Left hindlimb (tissue), 1 donor: ENCODE measurements around the gene CHRNB4.
"Not testable (repeated sequence)": the region's sequence is repeated elsewhere in the genome, so short reads cannot be mapped to it uniquely, and the experiment has no call there.

Experiments used
- DNase-seq: peaks from one replicate; pipeline ENCODE4 v3.0.0-alpha.2; 2018

The CHRNB4 gene

DNA sequence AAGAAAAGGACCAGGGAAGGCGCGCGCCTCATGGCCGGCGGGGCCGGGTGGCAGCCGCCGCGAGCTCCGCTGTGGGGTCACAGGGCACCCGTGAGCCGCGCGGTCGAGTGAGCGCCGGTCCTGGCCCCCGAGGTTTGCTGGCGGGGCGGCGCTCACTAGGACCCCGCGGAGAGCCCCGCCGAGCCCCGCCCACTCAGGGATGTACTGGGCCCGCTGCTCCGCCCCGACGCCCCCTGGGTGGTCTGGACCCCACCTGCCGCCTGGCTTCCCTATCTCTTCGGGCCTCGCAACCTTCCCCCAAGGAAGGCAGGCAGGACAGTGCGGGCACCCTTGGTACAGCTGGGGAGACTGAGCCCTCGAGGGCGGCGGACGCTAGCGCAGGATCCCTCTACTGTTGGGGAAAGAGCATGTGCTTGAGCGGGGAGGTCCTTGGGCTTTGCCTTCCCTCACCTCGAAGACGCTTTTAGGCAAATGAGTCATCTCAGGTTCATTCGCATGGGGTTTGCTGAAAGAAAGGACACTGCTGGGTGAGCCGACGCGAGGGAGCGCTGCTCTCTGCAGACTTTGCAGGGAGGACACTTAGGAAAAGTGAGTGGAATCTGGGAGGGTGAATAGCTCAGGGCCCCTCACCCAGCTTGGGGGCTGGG lies at the start of gene CHRNB4:
Gene CHRNB4, minus strand, starts transcription at position 109 of the 647 bp plus-strand sequence. Its CDS starts 77 bp downstream, at position 32.
- peak; percentile 71 for DNase-seq

DNA sequence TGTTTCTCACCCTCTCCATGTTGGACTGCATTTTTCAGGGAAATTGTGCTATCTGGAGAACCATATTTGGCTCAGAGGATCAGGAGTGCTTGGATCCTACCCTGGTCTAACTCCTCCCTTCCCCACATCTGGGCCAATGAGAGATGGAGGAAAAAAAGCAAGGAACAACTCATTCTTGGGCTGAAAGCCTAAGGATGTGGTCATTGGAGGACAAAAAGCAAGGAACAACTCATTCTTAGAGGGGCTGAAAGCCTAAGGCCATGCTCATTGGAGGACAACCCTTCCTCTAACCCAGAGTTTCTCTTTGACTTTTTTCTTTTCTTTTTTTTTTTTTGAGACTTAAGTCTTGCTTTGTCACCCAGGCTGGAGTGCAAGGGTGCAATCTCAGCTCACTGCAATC lies 48.6 kb upstream of the CHRNB4 start:
- DNase-seq = no peak

DNA sequence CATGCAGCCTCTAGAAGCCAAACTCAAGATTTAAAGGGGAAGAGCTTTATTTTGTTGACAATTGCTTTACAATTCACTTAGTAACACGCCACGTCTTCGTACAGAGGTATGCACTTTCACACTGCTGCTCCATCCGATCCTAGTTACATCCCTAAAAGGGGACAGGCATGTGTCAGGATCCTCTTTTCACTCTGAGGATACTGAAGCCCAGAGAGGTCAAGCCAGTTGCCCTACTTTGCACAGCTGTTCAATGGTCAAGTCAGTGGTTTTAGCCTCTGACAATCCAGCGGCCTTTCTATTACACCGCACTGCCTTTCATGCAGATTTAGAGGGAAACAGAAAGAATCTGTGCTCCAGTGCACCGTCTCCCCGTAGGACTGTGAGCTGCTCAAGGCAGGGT lies 44.9 kb upstream of the CHRNB4 start:
- DNase-seq = no peak

GRCh38 chr15:78685159-78685921 lies 44.3 kb upstream of the CHRNB4 start:
- DNase-seq = peak; percentile 56

DNA sequence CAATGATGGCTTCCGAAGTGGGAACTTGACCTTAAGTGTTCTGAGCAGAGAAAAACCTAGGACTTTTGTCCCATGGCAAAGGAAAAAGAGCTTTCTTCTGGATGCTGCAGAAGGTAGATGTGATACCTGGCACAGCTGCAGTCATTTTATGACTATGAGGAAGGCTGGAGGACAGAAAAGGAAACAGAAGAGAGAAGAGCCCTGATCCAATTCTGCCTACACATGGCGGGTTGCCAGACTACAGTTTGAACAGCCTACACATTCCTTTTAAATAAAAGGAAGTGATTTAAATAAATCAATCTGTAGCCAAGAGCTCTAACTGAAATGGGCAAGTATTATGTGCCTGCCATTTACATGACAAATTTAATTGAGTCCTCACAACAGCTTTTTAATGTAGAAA lies 43.6 kb upstream of the CHRNB4 start:
- no peak for DNase-seq

DNA sequence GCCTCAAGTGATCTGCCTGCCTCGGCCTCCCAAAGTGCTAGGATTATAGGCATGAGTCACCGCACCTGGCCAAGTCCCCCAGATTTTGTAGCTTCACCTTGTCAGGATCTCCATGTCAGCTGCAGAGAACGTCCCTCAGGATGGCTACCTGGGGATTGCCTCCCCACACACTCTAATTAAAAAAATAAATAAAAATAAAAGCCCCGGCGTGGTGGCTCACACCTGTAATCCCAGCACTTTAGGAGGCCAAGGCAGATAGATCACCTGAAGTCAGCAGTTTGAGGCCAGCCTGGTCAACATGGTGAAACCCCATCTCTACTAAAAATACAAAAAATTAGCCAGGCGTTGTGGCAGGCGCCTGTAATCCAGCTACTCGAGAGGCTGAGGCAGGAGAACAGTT lies 42.6 kb upstream of the CHRNB4 start:
- DNase-seq = not testable (repeated sequence)

GRCh38 chr15:78682693-78683410 lies 41.8 kb upstream of the CHRNB4 start:
- DNase-seq = no peak

- DNase-seq = no peak
These were observed 41.1 kb upstream of the CHRNB4 start for GRCh38 chr15:78682004-78682651.

DNA sequence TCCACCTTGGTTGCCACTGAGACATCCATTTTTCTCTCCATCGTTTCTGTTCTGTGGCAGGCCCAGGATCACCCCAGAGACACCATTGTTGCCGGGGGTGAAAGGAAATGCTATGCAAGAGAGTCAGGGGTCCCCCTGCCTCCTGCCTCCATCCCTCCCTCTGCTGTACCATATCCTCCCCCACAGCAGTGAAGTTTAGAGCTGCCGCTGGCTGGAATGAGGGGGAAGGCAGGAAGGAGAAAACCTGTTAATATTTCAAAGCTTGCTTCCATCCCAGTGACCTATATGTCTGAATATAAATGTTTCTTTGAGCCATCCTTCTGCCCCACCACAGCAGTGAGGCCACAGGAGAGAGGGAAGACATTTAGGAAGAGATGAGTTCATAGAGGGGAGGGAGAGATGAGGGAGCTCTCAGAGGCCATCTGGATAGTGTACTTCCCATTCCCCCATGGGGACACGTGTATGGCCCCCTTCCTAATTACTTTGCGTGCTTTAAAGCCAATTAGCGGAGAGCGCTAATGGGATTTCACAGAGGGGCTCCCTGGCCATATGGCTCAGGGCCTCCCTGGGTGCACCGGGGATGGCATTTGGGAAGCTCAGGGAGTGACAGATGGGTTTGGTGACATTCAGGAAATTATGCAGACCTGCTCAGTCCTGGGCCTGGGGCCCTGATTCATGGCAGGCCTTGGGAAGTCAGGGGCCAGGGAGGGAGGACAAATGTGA lies 40.4 kb upstream of the CHRNB4 start:
- DNase-seq = no peak

DNA sequence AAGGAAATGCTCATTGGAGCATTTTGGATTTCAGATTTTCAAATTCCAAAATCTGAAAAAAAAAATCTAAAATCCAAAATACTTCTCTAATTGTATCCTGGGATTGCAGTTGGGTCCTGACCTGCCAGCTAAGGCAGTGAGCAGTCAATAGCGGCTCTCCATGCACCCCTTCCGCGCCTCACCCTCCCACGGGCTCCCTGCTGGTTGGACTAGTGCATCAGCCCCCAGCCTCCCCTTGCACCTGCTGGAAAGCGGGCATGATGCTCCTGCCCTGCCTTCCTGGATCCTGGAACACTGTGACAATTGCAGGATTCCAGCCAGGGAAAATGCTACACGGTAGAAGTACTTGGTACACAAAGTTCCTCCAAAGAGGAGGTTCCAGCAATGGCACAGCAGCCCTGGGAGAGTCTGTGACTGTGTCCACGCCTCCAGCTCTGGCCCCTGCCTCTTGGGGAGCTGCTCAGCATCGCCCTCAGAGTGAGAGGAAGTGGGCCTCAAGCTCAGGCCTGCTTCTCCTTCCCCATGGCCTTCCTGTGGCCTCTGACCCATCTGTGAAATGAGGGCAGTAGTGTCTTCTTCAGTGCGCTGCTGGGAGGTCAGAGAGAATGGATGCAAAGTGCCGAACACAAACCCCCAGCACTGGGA lies 39.5 kb upstream of the CHRNB4 start:
- no peak for DNase-seq

DNA sequence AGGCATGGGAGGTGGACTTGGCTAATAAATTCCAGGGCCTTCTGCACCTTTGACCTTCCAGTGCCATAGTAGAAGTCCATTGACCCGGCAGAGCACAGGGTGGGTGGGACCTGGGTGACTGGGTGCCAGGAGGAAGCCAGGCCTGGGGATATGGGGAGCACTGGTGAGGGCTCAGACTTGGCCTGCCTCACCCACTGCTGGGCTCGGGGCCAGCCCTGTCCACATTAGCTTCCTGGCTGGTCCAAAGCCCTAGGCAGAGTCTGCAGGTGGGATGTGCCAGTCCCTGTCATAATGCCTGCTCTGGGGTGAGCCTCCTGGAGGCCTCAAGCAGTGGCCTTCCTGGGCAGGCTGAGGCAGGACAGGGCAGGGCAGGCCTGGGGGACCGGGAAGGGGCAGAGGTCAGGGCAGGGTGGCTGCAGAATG lies 38.1 kb upstream of the CHRNB4 start:
- DNase-seq = no peak

- DNase-seq = no peak
These were observed 35.6 kb upstream of the CHRNB4 start for GRCh38 chr15:78676424-78677110.

- DNase-seq = no peak
These were observed 34.8 kb upstream of the CHRNB4 start for GRCh38 chr15:78675617-78676360.

DNA sequence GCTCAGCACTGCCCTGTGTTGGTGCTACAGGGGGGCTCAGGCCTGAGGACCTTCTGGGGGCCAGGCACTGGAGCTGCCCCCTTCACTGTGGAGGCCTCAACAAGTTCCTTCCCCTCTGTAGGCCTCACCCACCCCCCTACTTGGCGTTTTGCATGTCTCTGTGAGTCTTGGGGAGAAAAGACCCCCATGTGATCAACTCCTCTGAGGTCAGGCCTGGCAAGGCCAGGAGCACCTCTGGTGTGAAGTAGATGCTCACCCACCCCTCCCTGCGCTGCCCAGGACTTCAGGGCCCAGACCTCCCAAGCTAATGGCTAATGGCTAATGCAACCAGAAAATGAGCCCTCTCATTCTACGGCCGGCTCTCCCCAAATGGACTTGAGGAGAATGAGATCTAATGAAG lies 34.2 kb upstream of the CHRNB4 start:
- no peak for DNase-seq

DNA sequence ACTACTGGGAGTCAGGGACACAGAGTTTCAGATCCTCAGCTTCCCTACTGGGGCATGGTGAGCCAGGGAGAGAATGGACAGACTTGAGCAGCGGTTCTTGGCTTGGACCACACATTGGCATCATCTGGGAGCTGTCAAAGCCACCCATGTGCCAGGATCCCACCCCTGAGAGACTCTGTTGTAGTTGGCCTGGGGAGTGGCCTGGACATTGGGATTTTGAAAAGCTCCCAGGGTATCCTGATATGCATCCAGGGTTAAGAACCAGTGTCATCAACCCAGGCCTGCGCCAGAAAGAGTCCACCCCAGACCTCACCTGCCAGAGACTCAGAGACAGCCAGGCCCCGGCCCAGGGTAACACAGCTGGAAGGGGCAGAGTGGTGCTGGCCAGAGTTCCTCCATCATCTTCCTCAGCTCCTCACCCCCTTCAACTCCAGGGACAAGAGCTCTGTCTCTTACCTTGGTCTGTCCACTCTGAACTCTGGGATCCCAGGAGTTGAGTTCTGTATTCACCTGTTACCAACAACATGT lies 33.0 kb upstream of the CHRNB4 start:
- DNase-seq = no peak

- DNase-seq = no peak
These were observed 32.5 kb upstream of the CHRNB4 start for GRCh38 chr15:78673476-78673875.

DNA sequence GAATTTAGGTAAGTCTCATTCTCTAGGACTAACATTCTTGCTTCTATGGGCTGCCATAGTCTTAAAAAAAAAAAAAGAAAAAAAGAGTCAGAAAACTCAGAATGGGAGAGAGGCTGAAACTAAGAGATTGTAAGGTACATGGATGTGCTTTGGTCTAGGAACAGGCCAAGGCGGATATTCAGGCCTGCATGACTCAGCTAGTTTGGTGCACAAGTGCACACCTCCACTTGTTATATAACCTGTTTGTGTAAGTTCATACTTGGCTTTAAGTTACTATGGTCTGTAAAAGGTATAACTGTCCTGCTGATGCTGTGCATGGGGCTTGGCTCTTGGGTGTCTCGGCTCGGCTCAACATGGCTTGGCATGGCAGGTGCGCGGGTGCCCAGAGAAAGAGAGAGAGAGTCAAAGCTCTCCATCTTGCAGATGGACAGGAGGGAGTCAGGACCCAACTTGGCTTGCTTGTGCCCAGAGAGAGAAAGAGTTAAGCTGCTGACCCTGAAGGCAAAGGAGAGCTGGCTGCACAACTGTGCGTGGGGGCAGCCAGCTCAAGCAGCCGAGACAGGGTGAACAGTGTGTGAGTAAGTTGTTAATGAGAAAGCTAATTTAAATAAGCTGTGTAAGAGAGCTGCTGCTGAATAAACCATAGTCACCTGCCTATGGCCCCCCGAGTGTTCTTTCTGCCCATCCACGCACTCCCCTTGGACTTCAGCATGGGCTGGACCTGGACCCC lies 31.4 kb upstream of the CHRNB4 start:
- DNase-seq = no peak

GRCh38 chr15:78671626-78672211 lies 30.7 kb upstream of the CHRNB4 start:
- DNase-seq = peak; percentile 57

- no peak for DNase-seq
These were observed 28.0 kb upstream of the CHRNB4 start for GRCh38 chr15:78668987-78669386.
